Activated CD4-positive, CD25-positive, alpha-beta regulatory T cell treated with anti-CD3 and anti-CD28 coated beads, Interleukin-2, amount 50 U/mL, for 16 hours (primary cell): ENCODE data around the gene NKX6-2.

Source experiments
- DNase-seq: peaks from one replicate; pipeline ENCODE4 v3.0.0-alpha.2; 2020; ENCODE audit warnings: low read depth, low spot score

NKX6-2 gene

DNA sequence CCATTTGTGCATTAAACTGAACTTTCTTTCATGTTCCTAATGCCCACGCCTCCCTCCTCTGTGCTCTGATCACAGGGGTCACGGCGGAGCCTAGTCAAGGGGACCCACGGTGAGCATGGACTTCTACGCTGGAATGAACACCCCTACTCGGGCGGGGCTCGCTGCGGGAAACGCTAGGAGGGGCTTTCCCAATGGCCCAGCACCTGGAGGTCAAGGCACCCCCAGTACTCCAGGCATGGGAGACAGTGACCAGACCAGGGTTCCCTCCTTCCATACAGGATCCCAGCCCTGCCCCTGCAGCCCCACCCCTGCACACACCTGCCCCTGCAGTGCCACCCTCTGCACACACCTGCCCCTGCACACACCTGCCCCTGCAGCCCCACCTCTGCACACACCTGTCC, 27.1 kb upstream of the NKX6-2 start:
- no peak for DNase-seq

DNA sequence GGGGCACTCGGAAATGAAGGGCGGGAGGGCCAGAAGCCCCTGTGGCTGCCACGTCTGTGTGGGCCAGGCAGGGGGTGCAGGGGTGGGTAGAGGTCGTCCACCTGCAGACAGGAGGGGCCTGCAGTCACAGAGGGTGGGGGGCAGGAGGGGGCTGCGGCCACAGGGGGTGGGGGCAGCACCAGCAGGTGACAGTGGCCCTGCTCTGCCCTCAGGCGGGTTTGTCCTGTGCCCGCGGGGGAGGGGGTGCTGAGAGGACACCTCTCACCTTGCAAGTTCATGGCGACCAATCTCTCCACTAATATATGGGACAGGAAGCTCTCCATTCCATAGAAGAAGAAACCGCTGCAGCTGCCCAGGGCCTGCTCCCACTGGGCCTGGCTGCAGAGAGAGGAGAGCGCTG, 26.6 kb upstream of the NKX6-2 start:
- DNase-seq, result no peak

DNA sequence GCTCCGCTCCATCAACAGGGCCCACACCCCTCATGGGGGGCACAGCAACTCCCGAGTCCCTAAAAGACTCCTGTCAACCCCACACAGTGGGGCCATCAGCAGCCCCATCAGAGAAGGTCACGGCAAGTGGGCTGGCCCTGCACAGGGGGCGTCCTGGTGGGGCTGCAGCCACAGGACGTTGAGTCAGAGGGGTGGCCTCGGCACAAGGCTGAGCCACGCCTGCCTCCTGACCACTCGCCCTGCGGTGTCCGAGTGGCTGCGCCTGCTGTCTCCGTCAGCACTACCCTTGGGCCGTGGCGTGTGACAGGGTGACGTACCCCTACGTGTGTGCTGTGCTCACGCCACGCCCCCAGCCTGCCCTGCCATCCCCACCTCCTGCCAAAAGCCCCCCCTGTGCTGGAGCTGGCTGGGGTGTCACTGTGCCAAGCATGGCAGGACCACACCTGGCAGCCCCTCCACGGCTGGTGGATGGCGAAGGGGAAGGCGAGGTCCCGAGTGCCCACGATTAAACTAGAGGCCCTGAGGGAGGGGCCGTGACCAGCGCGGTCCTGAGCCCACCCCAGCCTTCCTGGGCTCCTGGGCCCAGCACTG, 26.0 kb upstream of the NKX6-2 start:
- no peak for DNase-seq

DNA sequence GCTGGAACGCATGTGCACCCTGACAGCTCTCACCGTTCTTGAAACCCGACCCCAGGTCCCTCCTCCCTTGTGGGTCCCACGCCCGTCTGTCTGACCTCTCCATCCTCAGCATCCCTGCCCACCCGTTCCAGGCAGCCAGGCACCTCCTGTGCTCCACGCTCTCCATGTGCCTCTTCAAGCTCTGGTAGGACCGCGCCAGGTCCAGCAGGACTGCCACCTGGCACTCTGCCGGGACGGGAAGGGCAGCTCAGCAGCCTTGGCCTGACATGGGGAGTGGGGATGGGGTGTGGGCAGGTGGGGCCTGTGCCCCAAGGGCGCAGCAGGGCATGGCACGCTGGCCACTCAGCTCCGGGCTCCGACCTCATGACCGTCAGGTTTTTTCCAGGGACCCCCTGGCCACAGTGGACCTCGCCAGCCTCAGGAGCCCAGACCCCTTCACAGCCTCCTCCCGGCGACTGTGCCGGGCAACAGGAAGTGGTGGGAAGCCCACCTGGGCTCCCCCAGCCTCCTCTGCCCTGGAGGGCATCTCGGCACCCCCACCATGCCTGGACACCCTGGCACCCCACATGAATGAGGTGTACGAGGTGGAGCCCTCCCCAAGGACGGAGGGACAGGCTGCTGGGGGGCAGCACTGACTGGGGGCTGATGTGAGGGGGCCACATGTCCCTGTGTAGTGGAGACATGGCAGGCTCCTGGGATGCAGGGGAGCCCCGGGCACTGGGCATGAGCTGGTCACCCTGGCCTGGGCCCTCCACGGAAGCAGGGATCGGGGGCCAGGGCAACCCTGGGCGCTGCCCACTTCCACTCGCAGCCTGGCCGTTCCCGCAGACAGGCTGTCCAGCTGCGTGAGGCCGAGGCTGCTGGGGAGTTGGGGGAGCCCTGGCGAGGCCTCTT, 25.1 kb upstream of the NKX6-2 start:
- no peak for DNase-seq

DNA sequence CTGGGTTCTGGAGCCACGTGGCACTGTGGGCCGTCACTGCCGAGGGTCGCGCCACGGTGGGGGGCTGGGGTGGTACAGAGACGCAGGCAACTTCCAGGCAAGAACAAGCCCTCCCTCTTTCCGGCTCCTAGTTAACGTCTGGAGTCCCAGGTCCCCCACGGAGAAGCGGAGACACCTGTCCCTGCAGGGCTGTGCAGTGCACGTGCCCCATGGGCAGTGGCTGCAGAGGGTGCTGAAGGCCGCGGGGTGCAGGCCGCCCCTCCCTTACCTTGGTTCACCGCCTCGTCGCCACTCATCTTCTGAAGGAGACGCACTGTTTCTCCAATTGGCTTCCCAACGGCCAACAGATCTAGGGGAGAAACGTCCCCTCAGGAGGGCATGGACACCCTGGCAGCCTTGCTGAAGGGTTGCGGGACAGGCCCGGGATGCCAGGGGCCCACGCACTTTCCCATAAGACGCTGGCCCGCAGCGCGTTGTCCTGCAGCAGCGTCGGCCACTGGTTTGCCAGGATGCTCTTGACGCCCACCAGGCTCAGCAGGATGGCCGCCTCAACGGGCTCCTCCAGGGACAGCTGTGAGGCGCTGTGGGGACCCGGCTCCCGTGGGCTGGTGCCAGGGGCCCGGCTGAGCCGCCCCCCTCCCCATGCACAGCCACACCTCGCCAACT, 24.3 kb upstream of the NKX6-2 start:
- no peak for DNase-seq

DNA sequence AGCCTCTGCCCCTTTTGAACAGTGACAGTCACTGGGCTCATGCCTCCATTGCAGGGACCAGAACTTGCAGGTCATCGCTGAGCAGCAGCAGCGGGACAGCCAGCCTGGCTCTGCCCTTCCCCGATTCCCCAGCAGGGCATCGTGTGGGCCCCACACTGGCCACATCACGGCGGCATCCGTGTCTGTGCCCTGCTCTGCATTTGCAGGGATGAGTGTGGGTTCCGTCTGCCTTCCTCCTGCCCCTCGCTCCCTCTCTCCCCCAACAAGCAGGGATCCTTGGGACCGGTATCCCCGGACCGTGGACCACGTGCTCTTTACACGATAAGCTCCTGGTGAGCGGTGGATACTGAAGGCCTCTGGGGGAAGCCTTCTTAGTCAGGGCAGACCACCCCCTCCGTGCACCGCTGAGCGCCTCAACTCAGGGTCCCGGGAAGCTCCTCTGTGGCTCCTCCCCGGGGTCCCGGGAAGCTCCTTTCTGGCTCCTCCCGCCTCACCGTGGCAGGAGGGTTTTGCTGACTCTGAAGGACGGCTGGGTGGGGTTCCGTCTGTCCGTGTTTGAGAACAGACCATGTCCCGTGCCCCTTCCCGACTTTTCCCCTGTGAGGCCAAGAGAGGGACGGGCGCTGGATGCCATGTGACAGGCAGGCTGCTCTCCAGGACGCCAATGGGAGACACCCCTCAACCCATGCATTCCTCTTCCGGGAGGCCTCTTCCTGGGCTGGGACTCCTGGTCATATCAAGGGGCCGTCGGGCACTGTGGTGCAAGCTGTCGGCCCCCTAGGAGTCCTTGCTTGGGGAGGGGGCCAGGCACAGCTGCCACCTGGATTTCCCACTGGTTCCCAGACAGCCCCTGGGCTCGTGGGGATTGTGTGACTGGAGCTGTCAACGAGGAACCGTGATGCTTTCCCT, 23.5 kb upstream of the NKX6-2 start:
- no peak for DNase-seq

DNA sequence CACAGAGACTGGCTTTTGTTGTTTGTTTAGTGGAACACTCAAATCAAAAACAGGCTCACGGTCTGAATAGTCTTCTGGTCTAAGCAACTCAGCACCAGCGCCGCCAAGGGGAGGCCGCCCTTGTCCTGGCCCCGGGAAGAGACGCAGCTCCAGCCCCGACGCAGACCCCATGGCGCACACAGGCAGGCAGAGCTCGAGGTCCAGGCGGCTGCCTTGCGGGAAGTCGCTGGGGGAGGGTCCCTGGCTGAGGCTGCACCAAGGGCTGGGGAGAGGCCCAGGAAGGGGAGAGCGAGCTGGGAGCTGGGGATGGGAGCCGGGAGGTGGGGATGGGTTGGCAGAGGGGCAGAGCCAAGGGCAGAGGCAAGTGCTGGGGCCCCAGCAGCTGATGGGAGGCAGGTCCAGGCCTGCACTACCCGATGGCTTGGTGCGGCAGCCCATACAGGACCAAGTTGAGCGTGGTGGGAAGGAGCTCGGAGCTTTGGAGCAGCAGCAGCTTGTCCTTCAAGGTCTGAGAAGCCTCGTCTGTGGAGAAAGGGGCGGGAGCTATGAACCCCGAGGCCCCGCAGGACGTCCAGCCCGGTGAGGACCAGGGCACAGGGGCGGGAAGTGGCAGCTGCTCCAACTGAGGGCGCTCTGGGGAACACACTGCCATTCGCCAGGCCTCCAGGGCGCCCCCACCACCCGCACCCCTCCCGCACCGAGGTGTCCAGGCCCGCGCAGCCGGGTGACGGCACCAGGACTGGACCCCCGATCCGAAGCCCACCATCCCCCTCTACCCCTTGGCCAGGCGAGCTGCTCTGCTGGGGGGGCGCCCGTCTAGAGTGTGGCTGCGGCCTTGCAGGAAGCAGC, 22.7 kb upstream of the NKX6-2 start:
- no peak for DNase-seq

DNA sequence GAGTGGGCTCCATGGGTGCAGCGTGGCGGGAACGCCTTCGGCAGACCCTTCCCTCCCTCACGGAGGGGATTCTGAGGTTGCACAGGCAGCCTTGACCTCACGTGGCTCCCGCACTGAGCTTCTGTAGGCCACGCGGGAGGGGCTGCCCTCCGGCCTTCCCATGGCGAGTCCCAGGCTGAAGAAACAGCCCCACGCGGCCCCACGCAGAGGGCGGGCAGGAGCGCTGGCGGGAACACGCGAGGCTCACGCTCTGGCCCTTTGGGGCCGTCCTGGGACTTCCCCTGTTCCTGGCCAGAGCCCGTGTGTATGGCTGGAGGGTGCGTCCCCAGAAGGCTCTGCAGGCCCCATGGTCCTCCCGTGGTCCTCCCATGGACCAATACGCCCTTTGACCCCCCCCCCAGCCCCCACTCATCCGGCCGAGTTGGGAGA, 21.7 kb upstream of the NKX6-2 start:
- DNase-seq, result no peak

DNA sequence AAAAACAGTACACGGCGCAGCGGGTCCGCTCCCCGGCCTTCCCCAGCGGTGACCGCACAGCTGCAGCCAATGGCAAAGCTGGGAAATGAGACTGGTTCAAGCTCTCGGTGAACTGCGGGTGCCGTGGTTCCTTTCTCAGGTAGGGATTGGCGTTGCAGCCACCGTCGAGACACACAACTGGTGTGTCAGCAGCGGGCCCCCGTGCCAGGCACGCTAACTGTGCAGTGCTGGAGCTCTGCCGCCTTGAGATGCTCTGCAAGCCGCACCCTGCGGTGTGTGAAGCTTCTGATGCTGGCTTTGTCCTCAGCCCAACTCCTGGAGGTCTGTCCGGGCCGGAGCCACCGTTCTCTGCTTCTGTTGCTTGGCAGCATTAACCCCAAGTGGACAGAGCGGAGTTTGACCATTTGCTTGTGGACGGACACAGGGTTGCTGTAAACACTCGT, 20.6 kb upstream of the NKX6-2 start:
- DNase-seq, result no peak

DNA sequence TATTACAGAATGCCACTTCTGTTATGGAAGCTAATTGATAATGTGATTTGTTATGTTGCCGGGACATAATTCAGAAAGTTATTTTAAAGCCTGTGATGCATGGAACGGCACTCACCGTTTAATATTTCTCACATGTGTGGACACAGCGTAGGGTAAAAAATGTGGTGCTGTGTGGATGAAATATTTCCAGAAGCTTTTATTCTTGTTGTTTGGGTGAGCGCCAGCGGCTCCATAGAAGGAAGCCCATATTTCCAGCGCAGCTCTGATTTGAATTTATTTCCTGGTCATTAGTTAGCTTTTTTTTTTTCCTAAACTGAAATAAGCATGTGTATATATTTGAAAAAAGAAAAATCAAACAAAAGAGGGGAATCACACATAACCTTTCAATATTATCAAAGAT, 20.2 kb upstream of the NKX6-2 start:
- no peak for DNase-seq

DNA sequence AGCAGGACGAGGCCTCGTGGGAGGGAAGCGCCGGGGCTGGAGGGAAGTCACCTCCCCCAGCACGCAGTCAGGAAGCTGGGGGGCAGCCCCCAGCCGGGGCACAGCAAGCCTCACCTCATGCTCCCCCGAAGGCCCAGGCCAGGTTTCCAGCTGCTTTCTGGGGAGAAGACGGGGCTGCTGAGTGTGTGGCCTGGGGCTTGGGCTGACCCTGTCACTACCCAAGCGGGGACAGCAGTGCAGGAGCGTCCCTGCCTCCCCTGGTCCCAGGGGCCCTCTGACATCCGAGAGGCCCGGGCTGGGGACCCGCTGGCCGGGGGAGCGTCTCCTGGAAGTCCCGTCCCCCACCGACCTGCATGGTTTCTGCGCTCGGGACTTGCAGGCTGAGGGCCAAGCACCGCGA, 19.7 kb upstream of the NKX6-2 start:
- DNase-seq, result no peak

DNA sequence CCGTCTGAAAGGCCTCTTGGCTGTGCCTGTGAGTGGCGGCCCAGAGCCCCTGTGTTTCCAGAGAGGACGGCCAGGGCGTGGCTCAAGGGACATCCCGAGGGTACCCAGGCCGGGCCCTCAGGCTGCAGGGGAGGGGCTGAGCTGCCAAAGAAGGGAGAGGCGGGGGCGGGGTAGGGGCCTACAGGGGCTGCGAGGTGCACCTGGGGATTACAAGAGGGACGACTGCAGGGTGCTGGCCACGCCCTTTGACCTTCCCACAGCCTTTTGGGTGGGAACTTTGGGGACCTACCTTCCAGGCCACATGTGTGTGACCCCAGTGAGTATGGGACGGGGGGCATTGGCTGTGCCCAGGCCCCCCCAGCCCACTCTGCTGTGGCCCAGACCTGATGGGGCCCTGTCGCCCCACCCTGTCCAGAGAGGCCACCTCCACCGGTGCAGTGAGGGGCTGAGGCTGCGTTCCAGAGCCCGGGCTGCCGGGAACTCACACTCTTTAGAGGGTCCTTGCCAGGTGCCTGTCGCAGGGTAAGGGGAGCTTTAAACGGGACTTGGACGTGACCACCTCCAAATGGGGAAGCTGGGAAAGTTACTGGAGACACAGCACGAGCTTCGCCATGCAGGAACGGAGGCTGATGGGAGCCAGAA, 19.0 kb upstream of the NKX6-2 start:
- DNase-seq, result no peak

DNA sequence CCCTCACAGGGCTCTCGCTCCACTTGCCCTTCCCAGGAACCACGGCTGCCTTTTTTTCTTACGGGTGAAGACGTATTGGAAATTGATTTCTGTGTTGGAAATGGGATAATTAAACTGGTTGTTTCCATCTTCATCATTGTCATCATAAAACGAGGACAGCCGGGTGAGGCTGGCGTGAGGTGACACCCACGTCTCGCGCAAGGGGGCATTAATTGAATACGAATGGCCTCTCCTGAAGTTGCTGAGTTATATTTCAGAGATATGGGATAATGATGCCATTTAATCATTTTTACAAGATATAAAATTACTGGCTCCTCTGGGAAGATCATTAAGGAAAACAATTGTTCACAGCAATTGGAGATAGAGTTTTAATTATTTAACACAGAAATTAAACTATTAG, 18.3 kb upstream of the NKX6-2 start:
- DNase-seq, result no peak

DNA sequence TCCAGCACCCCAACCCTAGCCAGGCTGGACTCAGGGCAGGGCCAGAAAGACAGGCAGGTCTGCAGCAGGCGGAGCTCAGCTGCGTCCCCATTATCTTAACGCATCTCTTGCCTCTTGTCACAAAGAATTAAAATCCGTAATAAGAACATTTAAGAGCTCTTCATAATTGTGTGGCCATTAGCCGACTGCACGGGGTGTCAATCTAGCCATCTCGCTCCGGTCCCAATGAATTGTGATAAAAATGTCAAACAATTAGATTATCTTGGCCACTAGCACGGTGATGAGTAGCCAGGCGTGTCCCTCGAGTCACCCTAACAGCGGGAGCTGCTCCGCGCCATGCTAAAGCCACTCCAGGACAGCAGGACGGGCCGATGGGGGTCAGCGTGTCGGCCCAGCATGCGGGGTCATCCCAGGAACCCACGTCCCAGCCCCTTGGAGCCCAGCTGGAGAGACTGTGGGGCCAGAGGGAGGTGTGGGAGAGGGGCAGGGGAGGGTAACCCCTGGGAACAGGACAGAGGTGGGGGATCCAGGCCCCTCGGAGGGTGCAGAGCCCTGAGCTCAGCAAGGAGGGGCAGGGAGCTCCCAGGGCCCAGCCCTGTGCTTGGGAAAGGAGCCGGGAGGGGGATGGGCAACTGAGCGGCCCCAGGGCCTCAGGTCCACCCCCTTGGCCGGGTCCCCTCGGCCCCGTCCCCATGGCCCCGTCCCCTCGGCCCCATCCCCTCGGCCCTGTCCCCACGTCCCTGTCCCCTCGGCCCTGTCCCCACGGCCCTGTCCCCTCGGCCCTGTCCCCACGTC, 17.7 kb upstream of the NKX6-2 start:
- DNase-seq, result no peak

DNA sequence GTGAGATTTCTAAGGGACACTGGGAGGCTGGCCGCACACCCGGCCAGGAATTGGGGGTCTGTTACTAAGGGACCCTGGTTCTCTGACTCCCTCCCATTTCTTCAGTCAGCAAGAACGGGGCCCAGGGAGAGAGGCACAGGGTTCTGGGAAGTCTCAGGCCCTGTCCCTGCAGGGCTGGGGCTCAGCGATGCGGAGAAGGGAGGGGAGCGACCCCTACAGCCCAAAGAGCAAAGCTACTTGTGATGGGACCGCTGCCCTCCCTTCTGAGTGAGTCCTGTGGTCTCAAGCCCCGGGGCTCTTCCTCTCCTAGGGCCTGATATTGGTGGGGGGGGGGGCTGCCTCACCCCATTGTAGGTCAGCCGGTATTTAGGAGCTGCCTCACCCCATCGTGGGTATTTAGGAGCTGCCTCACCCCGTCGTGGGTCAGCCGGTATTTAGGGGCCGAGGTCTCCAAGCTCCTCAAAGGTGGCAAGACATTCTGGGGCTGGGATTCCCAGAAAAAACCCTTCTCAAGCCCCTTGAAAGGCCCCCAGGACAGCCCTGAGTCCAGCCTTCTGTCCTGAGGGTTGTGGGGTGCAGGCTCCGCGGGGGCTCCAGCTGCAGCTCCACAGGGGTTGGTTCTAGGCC, 16.9 kb upstream of the NKX6-2 start:
- no peak for DNase-seq

DNA sequence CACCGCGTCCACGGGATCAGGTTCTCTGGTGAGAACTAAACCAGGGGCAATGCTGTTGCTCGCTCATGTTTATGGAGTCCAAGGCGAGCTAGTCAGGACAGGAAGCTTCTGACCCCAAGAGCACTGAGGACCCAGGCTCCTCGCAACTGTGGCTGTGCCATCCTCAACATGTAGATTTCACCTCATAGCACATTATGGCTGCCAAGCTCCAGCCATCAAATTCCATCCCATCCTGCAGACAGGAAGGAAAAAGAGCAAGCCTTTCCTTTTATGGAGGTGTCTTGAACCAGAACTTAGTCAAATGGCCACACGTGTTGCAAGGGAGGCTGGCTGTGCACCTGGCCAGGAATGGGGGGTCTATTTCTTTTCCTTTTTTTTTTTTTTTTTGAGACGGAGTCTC, 16.1 kb upstream of the NKX6-2 start:
- no peak for DNase-seq

DNA sequence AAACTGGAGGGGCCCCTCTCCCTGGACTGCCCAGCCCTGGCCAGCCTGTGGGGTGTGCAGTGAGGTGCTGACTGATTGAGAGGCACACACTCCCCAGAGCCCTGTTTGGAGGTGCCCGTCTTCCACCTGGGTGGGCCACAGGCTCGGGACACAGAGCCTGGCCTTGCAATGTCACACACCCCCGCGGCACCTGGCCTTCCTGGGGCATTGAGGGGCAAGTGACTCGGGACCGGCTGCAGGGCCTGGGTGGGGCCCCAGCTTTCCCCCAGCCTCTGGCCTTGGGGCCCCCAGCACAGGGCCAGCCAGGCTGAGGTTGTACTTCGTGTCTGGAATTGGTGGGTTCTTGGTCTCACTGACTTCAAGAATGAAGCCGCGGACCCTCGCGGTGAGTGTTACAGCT, 13.9 kb upstream of the NKX6-2 start:
- DNase-seq, result no peak

DNA sequence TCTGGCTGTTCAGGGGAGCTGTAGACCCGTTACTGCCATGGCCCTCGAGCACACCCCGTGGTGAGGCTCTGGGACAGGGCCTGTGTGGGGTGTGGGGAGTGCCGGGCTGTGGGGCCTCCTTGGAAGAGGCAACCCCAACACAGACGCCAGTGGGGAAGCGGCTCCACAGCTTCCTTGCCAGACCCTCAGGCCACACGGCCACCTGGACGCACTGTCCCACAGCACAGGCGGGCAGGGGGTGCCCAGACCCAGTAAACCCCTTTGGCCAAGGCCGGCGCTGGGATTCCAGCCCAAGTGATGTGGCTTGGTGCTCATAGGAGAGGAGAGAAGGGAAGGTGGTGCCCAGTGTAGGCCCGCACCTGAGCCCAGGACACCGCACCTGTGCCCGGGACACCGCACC, 12.9 kb upstream of the NKX6-2 start:
- no peak for DNase-seq

DNA sequence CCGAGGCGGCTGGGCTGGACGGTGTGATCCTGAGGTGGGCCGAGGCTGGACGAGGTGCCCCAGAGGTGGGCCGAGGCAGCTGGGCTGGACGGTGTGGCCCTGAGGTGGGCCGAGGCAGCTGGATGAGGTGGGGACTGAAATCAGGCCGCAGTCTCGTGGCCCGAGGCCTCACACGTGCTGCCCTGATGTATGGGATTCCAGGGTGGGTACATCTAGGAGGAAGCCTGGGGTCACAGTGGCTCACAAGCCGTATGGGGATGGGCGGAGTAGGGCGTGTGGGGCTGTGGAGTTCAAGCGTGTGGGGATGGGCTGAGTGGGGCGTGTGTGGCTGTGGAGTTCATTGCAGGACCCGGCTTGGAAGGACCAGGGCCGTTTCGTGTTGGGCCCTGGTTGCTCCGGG, 12.5 kb upstream of the NKX6-2 start:
- DNase-seq, result no peak
